Ishikawa (cell line): Measurements from ENCODE around the gene ITGA11.

Source experiments
- CREB1 ChIP-seq: IDR thresholded peaks from 2 replicates; pipeline ENCODE4 v1.6.1; 2012; ENCODE audit warnings: low read depth
- EGR1 ChIP-seq: IDR thresholded peaks from 2 replicates; pipeline ENCODE4 v1.6.1; 2012
- EP300 ChIP-seq: IDR thresholded peaks from 2 replicates; pipeline ENCODE4 v1.6.1; 2012; ENCODE audit warnings: borderline replicate concordance
- FOXM1 ChIP-seq: IDR thresholded peaks from 2 replicates; pipeline ENCODE4 v1.6.1; 2012; ENCODE audit warnings: low read depth, borderline replicate concordance
- TAF1 ChIP-seq: IDR thresholded peaks from 2 replicates; pipeline ENCODE4 v1.6.1; 2012; ENCODE audit warnings: low read depth, mild to moderate bottlenecking
- TCF12 ChIP-seq: IDR thresholded peaks from 2 replicates; pipeline ENCODE4 v1.6.1; 2012; ENCODE audit warnings: low read depth
- YY1 ChIP-seq: IDR thresholded peaks from 2 replicates; pipeline ENCODE4 v1.6.1; 2012; ENCODE audit warnings: low read depth
- TF ChIP-seq, protein P1 (sequence below): IDR thresholded peaks from 2 replicates; pipeline ENCODE4 v1.6.1; 2012; ENCODE audit warnings: low read depth, mild to moderate bottlenecking
- TF ChIP-seq, protein P2 (sequence below): IDR thresholded peaks from 2 replicates; pipeline ENCODE4 v1.6.1; 2012

DNA sequence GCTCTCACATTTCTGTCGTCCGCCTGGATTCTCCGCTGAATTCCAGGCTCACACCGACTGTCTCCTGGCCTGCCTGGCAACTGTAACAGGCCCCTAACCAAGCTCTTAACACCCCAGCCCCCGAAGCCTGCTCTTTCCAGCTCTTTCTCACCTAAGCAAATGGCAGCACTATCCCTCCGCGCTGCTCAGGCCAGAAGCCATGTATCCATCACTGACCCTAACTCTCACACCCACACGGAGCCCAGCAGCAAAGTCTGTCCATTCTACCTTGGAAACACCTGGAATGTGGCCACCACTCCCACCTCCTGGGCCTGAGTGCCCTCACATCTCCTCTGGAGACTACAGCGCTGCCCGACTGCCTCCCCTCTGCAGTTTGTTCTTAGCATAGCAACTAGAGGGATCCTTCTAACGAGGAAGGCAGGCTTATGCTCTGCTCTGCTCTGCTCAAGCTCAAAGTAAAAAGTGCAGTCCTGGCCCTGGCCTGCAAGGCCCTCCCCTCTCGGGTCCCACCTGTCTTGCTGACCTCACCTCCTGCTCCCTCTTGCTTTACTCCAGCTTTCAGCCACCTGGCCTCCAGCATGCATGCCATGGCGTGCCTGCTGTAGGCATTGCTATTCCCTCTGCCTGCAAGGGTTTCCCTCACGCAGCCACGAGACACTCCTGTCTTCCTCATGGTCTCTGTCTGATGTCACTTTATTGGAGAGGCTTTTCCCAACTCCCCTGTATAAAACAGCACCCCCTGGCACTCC, 127.2 kb downstream of the ITGA11 start:
- TF ChIP-seq EP300 (no peak), YY1 (no peak), FOXM1 (no peak), CREB1 (no peak), TCF12 (no peak), TAF1 (no peak), EGR1 (no peak)
- TF ChIP-seq, protein P1, sequence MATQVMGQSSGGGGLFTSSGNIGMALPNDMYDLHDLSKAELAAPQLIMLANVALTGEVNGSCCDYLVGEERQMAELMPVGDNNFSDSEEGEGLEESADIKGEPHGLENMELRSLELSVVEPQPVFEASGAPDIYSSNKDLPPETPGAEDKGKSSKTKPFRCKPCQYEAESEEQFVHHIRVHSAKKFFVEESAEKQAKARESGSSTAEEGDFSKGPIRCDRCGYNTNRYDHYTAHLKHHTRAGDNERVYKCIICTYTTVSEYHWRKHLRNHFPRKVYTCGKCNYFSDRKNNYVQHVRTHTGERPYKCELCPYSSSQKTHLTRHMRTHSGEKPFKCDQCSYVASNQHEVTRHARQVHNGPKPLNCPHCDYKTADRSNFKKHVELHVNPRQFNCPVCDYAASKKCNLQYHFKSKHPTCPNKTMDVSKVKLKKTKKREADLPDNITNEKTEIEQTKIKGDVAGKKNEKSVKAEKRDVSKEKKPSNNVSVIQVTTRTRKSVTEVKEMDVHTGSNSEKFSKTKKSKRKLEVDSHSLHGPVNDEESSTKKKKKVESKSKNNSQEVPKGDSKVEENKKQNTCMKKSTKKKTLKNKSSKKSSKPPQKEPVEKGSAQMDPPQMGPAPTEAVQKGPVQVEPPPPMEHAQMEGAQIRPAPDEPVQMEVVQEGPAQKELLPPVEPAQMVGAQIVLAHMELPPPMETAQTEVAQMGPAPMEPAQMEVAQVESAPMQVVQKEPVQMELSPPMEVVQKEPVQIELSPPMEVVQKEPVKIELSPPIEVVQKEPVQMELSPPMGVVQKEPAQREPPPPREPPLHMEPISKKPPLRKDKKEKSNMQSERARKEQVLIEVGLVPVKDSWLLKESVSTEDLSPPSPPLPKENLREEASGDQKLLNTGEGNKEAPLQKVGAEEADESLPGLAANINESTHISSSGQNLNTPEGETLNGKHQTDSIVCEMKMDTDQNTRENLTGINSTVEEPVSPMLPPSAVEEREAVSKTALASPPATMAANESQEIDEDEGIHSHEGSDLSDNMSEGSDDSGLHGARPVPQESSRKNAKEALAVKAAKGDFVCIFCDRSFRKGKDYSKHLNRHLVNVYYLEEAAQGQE = no peak
- TF ChIP-seq, protein P2, sequence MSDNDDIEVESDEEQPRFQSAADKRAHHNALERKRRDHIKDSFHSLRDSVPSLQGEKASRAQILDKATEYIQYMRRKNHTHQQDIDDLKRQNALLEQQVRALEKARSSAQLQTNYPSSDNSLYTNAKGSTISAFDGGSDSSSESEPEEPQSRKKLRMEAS = no peak
